Sciatic nerve (tissue), 2 donors: ENCODE data around the gene ERI3. TPM values are rescaled to one million over a fixed set of nuclear protein-coding genes. Genes with fewer than 3 reads are reported as not detected.

ENCODE experiments used
- ATAC-seq: fragments of 200-7000 bp; cut with Tn5 transposase; one replicate; pipeline ENCODE4 v1.9.1; 2020; ENCODE audit warnings: mild to moderate bottlenecking, moderate library complexity
- DNase-seq: peaks from one replicate; pipeline ENCODE4 v3.0.0-alpha.2; 2020; ENCODE audit warnings: low spot score
- intact Hi-C: fragments of 100-400 bp; cut with DNase I; formaldehyde crosslinking; loops from one replicate; pipeline ENCODE4 v1.14.2; 2022
- total RNA-seq: library from RNA; stranded (reverse); fragmentation: NEBNext Ultra II Directional; extraction: Animal tissue kit (Norgen Biotek cat#: 25700); gene quantifications from one replicate; pipeline ENCODE4 v1.2.1, GENCODE V29; 2021
- donor health status: DM: no; HTN: no; CAD: no.
- donor health status: DM: no; HTN: no; CAD: no.

ERI3 gene
- total RNA-seq, 1 donor from 2014 or later: 59.8 TPM

DNA sequence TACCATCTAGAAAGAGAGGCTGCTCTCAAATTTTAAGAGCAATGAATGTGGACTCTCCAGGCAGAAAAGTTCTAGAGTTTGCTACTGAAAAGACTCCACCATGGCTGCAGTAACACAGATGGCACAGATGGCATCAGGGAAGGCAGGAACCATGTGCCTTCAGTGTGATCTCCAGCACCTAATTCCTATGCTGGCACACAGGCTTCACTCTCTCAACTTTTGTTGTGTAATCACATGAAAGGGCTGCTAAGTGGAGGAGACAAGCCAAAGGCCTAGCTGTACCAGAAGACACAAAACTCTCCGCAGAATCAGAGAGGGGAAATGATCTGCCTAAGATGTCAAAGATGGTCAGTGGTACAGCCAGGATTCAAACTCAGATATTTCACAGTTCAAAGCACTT lies 31.1 kb downstream of the ERI3 start:
- DNase-seq (no peak), ATAC-seq (no peak)
- intact Hi-C loops: no loop called here

DNA sequence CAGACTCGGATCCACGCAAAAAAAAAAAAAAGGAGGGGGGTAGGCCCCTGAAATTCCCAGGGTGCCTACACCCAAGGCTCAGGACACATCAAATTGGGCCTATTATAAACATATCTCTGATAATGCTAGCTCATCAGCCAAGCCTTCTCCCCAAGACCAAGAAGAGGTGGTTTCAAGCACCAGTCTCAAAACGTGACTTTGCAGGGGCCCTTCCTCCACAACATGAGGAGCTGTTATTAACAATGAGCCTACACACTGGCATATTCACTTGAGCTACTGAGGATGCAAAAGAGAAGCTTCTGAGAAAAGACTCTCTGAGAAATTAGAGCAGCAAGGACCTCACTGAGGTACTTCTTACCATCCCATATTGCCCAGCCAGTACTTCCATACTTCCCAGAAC lies 32.7 kb downstream of the ERI3 start:
- ATAC-seq: no peak
- DNase-seq: no peak
- intact Hi-C loops: no loop called here

DNA sequence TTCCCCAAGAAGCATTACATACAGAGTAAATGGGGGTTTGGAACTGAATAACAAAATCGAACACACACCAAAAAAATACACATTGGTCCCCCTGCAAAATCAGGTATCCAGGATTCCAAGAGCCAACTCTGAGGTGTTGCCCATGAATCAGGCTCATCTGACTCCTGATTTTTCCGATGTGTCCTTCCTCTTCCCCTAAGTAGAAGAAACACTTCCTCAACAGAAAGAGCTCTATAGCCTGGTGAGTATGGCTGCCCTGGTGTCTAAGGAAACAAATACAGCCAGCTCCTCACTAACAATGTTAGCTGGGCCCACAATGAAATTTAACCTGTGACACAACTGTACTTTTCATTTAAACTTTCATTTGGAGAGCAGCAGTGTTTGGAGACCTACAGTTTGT lies 33.6 kb downstream of the ERI3 start:
- ATAC-seq (no peak), DNase-seq (no peak)
- intact Hi-C loops: no loop called here

DNA sequence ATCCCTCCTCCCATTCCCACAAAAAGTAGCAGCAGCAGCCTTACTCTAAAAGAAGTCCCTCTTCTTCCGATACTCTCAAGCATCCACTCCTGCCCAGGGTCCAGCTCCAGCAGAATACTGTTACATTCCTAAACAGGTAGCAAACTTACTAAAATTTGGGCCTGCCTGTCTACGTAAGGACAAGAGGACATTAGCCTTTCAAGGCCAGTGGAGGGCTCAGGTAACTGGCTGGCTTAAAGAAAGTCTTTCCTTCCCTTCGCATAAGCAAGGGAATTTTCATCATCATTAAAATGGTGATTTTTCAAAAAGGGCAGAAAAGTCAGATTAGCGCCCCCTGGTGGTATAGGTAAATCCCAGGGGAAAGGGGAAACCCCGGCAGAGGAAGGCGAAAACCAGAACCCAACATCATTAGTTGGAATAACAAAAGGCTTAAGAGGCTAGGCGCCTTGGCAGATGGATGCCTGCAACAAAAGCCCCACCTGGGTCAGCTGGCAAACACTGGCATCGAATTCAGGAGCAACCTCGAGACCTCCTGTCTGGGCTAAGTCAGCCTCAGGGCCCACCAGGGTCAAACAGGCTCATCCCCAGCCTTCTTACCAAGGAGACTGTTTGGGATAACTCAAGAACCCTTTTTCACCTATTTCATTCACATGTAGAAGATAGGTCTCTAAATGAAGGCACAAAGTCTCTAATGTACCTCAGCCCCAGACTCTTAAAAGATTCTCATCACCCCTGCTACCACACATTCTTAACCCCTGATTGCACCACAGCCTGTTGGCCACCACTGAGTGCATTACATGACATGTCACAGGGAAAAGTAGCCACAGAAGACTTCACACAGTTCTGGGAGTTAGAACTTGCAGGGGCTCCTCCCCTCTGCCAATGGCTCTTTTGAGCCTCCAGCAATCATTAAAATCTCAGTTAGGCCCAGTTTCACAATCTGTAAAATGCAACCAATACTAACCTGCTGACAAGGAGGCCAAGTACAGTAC lies 36.7 kb downstream of the ERI3 start:
- intact Hi-C loops: no loop called here
- DNase-seq (peak; percentile 62), ATAC-seq (no peak)

DNA sequence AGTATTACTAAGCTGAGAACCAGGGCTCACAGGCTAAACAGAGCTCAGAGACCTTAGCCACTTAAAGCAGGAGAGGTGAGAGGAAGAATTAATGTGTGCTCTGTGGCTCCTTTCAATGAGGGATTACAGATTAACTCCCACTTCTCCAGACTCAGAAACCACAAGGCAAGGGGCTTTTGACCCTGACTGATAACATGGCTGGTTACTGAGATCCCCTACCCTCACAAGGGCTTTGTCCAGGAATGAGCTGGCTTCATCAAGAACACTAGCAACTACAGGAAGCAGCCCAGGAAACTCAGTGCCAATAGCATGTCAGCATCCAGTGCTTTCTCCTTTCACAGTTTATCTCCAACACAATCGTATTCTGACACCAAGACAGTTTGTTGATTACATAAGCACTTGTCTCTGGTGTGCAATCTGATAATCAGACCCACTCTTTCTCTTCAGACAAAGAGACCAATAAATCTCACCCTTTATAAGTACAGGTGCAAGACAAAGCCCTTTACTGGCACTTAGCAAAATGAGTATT lies 38.8 kb downstream of the ERI3 start:
- ATAC-seq: no peak
- intact Hi-C loops: no loop called here
- DNase-seq: no peak

DNA sequence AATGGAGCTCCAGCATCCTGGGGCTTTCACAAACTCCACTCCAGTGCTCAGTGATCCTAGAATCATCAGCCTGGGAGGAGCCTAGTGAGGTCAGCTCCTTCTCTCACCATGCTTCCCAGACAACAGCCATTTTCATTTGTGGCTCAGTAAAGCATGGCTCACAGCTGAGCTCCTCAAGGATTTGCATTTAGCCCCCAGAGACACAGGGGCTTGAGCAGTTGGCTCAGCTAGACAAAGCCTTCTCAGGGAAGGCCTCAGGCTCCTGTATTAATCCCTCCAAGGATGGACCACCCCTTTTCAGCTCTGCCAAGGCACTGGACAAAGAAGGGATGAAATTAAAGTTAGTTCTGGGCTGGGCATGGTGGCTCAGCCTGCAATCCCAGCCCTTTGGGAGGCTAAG lies 39.5 kb downstream of the ERI3 start:
- DNase-seq: no peak
- intact Hi-C loops: no loop called here
- ATAC-seq: no peak

DNA sequence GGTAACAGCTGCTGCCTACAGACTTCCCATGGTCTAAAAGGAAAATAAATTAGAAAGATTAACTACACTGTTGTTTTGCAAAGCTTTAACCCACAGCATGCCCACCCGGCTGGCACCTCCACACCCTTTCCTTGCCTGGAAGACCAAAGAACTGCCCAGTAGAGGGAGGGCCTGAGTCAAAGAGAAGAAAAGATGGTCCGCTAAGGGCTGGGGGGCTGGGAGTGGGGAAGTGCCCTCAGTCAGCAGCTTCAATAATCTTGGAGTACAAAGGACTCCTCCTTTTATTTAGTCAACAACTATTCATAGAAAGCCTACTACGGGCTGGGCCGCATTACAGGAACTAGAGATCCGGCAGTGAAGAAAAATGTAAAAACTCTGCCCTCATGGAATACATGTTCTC lies 40.6 kb downstream of the ERI3 start:
- DNase-seq: no peak
- ATAC-seq: no peak
- intact Hi-C loops: no loop called here

DNA sequence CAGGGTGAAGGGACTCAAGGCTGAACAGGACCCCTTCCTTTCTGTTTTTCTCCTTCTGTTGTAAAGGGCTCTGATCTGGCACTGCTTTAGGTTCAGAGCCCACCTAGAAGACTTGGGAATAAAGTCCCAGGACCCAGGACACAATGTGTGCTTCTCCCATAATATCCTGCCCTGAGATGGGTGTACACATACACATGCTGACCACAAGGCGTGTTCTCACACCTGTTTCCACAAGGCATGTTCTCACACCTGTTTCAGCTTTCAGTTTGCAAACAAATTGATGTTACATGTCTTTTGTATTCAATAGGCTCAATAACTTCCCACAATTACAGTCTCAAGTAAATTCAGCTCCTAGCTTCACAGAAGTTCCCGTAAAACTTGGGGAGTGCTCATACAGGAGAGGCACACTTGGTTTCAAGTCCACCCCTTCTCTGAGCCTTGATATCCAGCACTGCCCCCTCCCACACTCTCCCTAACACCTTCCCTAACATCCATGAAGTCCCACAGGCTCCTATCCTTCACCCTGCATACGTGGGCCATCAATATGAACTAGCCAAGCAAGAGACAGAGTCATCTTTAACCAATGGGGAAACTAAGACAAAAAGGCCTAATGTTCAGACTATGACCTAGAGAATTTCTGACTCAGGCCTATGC lies 41.7 kb downstream of the ERI3 start:
- no peak for ATAC-seq
- intact Hi-C loops: no loop called here
- DNase-seq: no peak

DNA sequence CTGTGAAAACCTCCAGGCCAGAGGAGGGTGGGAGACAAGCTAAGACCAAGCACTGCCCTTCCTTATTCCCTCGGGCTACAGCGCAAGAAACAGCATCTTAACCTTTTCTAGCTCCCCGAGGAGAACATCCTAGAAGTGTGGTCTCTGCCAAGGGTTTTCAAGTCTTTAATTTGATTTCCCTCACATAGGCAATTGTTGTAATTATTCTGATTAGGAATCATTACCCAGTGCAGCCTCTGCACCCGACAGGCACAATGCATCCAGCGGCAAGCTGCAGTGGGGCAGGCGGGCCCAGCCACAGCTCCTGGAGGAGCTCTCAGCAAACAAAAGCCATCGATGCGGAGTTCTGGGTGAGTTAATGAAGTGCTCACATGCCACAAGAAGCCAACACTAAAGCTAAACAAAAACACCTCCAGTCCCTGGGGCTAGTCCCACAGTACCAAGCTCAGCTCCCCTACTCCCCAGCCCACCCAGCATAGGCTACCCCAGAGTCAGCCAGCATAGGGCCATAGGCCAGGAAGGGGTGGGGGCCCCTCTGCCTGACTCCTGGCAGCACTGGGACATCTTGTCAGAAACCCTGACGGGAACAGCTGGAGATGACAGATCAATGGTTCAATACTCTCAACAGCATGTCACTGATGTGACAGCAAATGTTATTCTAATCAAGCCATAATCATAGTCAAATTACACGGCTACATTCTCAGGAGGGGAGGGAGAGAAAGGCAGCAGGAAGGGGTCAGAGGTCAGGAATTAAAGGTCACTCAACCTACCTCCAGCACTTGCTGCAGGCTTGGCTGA lies 42.5 kb downstream of the ERI3 start:
- intact Hi-C loops: no loop called here
- DNase-seq (no peak), ATAC-seq (no peak)

DNA sequence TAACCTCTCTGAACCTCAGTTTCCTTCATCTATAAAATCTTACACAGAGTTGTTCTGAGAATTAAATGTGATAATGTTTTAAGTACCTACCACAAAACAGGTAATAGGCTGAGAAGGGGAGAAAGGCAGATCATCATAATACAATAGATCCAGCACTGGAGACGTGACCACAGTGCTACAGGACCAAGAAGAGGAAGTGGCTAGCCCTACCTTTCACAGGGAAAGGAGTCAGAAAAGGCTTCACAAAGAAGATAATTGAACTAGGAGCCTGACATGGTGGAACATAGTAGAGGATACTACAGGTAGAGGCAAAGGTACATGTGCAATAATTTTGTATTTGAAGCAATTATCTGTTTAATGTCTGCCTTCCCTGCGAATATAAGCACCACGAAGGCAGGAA lies 45.1 kb downstream of the ERI3 start:
- no peak for DNase-seq
- intact Hi-C loops: no loop called here
- no peak for ATAC-seq

DNA sequence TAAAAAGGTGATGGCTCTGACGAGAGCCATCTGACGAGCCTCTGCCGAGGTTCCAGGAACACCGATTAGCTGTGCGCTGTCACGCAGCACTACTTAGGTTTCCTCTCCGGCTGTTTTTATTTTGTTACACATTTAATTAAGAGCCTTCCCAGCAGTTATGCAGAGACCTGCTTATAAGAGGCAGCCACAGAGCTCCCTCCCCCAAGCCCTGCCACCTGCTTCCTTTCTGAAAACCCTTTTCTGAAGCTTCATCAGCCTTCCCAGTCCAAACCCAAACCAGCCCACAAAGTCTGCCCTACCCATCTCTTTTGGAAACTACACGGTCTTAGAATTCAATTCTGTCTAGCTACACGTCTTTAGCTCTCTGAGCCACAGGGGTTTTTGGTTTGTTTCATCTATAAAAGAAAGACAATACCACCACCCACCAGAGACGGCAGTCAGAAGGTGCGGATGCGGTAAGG lies 49.1 kb downstream of the ERI3 start:
- DNase-seq (no peak), ATAC-seq (no peak)
- intact Hi-C loops: no loop called here

DNA sequence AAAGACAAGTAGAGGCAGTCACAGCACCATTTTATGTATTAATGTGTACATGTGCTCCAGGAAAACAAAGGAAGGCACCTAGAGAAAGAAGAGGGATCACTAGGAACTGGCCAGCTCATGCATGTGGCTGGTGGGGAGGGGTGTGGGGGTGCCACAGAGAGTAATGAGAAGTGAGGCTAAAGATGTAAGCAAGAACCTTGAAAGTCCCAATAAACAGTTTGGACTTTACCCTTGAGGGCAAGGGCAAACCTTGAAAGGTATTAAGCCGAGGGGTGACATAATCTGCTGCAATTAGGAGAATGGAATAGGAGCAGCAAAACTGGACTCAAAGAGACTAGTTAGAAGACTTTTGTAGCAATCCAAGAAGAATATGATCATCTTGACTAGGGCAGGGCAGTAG lies 51.5 kb downstream of the ERI3 start:
- intact Hi-C loops: no loop called here
- ATAC-seq (no peak), DNase-seq (no peak)

DNA sequence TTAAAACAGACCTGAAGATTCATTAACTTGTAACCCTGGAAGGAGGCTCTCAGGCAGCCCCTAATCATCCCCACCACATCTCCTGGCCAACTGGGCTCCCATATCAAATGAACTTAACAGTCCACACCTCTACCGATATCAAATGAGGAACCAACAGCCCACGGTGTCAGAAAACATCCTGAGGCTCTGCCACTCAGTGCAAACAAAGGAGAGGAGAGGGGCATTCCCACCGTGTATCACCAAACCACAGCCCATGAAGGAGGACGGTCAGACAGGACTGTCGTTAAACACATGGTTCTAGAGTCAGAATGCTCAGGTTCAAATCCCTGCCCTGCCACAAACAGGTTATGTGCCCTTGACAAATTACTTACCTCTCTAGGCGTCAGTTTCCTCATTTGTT lies 52.5 kb downstream of the ERI3 start:
- intact Hi-C loops: no loop called here
- ATAC-seq (no peak), DNase-seq (no peak)

DNA sequence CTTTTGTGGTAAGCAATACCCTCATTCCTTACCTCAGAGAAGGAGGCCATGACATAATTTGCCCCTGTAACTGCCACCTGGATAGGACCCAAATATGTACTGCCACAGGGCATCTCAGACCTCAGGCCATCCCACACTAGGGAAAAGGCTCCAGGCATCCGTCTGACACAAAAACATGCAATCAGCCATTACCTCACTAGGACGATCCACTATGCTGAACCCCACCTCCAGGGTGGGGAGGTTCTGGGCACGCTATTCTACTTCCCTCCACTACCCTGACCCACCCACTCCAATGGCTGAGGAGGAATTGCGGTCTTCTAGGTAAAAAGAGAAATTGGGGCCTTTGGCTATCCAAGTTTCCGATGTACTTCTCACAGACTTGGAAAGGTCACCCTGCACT lies 53.6 kb downstream of the ERI3 start:
- ATAC-seq (no peak), DNase-seq (no peak)
- intact Hi-C loops: no loop called here

DNA sequence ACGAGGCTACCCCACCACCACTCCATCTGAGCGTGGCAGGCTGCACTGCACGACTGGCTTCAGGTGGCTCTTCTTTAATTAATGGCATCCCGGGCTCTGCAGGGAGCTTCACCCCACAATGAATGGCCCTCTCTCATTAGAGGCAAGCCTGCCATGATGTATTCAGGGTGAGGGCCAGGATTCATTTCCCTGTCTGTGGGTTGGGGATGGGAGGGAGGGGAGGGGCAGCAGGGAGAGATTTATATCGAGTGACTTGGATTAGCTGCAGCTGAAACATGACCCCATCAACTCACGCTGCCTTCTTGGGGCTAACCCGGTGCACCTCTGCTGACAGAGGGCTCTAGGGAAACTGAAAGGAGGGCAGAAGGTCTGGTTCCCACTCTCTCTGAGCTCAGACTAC lies 54.2 kb downstream of the ERI3 start:
- ATAC-seq: no peak
- DNase-seq: no peak
- intact Hi-C loops: no loop called here

DNA sequence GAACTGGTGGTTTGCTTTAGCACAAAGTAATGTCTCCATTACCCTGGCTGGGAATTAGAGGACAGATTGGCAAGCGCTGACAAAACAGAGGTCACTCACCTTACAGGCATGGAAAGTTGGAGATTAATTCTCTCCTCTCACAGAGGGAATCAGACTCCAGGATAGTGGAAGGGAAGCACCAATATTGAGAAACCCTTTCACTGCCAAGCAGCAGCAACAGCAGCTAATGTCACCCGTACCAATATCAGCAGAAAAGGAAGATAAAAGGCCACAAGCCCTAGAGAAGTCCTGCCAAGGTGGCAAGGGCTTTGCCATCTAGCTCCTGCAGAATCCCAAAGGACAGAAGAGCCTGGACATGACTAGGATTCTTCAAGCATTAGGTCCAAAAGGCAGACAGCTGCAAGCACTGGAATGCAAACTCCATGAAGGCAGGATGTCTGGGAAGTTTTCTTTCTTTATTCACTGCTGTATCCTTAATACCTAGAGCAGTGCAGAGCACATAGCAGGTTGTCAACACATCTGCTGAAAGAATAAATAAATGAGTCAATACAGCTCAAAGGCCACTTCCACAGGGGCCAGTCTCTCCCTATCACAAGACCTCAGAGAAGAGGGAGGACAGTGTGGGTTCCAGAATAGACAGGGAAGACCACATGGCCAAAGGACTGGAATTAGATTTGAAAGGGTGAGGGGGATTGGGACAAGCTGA lies 57.2 kb downstream of the ERI3 start:
- DNase-seq (no peak), ATAC-seq (no peak)
- intact Hi-C loops: no loop called here

DNA sequence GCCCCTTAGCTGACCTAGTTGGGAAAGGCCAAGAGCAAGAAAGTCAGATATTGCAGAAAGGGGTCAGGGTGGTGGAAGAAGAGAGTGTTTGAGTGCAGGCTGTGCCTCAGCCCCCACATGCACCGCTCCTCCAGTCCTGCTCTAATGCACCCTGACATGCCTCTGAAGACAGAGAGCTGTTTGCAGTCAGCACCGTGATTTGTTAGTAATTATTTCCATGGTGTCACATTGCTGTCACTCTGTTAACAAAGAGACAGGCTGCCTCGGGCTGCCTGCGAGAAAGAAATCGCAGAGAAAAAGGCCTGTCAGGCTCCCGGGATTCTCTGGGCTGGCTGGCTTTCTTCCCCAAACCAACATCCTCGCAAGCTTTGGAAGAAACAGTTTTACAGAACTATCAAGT lies 58.3 kb downstream of the ERI3 start:
- no peak for ATAC-seq
- intact Hi-C loops: no loop called here
- no peak for DNase-seq

DNA sequence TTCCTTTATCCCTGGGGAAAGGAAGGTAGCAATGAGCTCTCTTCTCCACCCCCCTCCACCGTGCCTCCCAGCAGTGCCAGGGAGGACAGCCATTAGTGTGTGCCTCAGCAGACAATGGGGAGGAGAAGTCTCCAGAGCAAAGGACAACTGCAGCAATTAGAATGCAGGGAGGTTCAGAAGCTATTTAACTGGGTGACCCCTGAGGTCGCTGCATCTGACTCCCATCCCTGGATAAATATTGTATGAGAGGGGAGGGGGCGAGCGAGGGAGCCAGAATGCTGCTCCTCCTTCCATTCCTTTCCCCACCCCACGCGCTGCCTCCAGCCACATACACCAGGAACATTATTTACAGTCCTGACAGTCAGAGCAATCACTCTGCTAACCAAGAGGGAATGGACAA lies 59.0 kb downstream of the ERI3 start:
- ATAC-seq (no peak), DNase-seq (no peak)
- intact Hi-C loops: no loop called here

DNA sequence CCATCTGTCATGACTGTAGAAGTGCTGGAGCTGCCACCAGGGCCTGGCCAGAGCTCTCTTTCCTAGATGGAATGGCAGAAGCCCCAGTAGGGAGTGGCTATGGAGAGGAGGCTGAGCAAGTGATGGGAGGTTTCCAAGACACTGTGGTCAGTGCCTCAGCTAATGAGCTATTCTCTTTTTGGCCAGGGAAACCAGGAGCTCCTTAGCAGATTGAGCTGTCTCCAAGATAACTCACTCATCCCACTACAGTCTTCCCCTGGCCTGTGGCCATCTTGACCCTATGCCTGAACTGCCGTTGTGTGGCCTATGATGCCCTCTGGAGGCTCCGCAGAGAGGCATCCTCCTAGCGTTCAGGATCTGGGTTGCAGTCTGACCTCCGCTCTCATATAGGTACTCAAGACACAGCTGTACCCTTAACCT lies 60.5 kb downstream of the ERI3 start:
- DNase-seq (peak; percentile 79), ATAC-seq (peak; percentile 93)
- intact Hi-C loops: no loop called here
